Stimulated activated memory B cell treated with anti-CD40 and anti-IgM and Interleukin-4, amounts not matched to agents 10 μg/mL and 1 μg/mL and 100 μg/mL, for 72 hours (primary cell): ENCODE measurements around the gene GDF2.

Source experiments
- ATAC-seq: fragments of 150-1000 bp; cut with Tn5 transposase; 2 replicates; pipeline ENCODE4 v1.10.0; 2021
- H3K27ac Mint-ChIP-seq: one replicate; pipeline ENCODE4 v1.8.0; 2022; ENCODE audit warnings: mild to moderate bottlenecking, mixed read lengths
- H3K27me3 Mint-ChIP-seq: one replicate; pipeline ENCODE4 v1.8.0; 2022; ENCODE audit warnings: mixed read lengths
- H3K36me3 Mint-ChIP-seq: one replicate; pipeline ENCODE4 v1.8.0; 2022; ENCODE audit warnings: mixed read lengths
- H3K4me1 Mint-ChIP-seq: one replicate; pipeline ENCODE4 v1.8.0; 2022; ENCODE audit warnings: mixed read lengths
- H3K4me3 Mint-ChIP-seq: one replicate; pipeline ENCODE4 v1.8.0; 2022; ENCODE audit warnings: mild to moderate bottlenecking, moderate library complexity, mixed read lengths
- H3K9me3 Mint-ChIP-seq: one replicate; pipeline ENCODE4 v1.8.0; 2022; ENCODE audit warnings: mixed read lengths

The GDF2 gene

DNA sequence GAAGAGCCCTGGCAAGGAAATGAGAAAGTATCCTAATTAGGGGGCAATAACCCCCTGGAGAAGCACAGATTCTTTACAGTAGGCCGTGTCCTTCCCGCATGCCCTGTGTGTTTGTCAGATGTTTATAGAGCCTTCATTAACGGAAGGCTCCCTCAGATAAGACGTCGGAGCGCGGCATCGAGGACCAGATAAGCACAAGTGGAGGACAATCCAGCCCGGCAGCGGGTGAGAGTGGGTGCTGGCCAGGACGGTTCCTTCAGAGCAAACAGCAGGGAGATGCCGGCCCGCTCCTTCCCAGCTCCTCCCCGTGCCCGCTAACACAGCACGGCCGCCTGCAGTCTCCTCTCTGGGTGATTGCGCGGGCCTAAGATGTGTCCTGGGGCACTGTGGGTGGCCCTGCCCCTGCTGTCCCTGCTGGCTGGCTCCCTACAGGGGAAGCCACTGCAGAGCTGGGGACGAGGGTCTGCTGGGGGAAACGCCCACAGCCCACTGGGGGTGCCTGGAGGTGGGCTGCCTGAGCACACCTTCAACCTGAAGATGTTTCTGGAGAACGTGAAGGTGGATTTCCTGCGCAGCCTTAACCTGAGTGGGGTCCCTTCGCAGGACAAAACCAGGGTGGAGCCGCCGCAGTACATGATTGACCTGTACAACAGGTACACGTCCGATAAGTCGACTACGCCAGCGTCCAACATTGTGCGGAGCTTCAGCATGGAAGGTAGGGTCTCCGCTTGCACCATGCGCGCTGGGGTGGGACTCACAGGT is at the start of gene GDF2:
TSS of gene GDF2 (plus strand) at position 155 of the 762 bp plus-strand sequence. CDS start at position 370, 215 bp downstream.
- H3K9me3 Mint-ChIP-seq: peaks cover under 1% of the 10 kb centered on the region
- H3K36me3 Mint-ChIP-seq: no peaks in the 10 kb centered on the region
- ATAC-seq: no peak
- no peaks in the 10 kb centered on the region for H3K4me1 Mint-ChIP-seq
- H3K27me3 Mint-ChIP-seq: peaks cover 54% of the 10 kb centered on the region
- H3K4me3 Mint-ChIP-seq: no peak within 1 kb of the TSS
- no peak within 1 kb of the TSS for H3K27ac Mint-ChIP-seq

- no peak overlapping the region for H3K4me3 Mint-ChIP-seq
- H3K27me3 Mint-ChIP-seq: peaks cover 39% of the 10 kb centered on the region
- ATAC-seq: no peak
- H3K36me3 Mint-ChIP-seq: no peaks in the 10 kb centered on the region
- H3K9me3 Mint-ChIP-seq: peaks cover 5% of the 10 kb centered on the region
- no peak overlapping the region for H3K27ac Mint-ChIP-seq
- H3K4me1 Mint-ChIP-seq: no peaks in the 10 kb centered on the region
Observed at GRCh38 chr10:47276071-47276470, 46.2 kb upstream of the GDF2 start.

GRCh38 chr10:47276576-47277351 is 45.5 kb upstream of the GDF2 start:
- peaks cover 5% of the 10 kb centered on the region for H3K9me3 Mint-ChIP-seq
- no peak overlapping the region for H3K27ac Mint-ChIP-seq
- no peaks in the 10 kb centered on the region for H3K4me1 Mint-ChIP-seq
- peak; percentile 43 for ATAC-seq
- H3K36me3 Mint-ChIP-seq: no peaks in the 10 kb centered on the region
- peaks cover 39% of the 10 kb centered on the region for H3K27me3 Mint-ChIP-seq
- no peak overlapping the region for H3K4me3 Mint-ChIP-seq

- H3K4me3 Mint-ChIP-seq: no peak overlapping the region
- no peak for ATAC-seq
- no peaks in the 10 kb centered on the region for H3K36me3 Mint-ChIP-seq
- H3K9me3 Mint-ChIP-seq: peaks cover 5% of the 10 kb centered on the region
- peaks cover 47% of the 10 kb centered on the region for H3K27me3 Mint-ChIP-seq
- peaks cover 5% of the 10 kb centered on the region for H3K4me1 Mint-ChIP-seq
- no peak overlapping the region for H3K27ac Mint-ChIP-seq
Observed at GRCh38 chr10:47277352-47278151, 44.7 kb upstream of the GDF2 start.

GRCh38 chr10:47278152-47278473 is 44.1 kb upstream of the GDF2 start:
- Mint-ChIP-seq H3K4me3 (no peak overlapping the region), H3K27me3 (peaks cover 49% of the 10 kb centered on the region), H3K4me1 (peaks cover 5% of the 10 kb centered on the region), H3K9me3 (peaks cover 5% of the 10 kb centered on the region), H3K27ac (no peak overlapping the region), H3K36me3 (no peaks in the 10 kb centered on the region)
- ATAC-seq: no peak

DNA sequence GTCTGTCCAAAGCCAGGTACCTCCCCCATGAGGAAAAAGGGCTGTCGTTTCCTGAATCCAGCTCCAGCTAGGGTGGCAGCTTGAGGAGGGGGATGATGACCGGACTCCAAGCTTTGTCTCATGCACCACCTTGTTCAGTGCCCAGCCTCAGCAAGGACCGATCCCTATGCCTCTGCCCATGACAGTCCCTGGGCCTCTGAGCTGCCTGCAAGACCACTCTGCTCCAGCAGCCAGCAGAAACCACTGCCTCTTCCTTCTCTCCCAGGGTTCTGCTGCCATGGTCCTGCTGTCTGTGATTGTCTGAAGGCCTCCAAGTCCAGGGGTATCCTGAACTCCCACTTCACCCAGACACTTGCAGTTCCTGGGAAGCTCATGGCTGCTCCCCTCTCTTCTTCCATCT is 43.5 kb upstream of the GDF2 start:
- ATAC-seq: no peak
- peaks cover 49% of the 10 kb centered on the region for H3K27me3 Mint-ChIP-seq
- no peak overlapping the region for H3K27ac Mint-ChIP-seq
- peaks cover 5% of the 10 kb centered on the region for H3K4me1 Mint-ChIP-seq
- H3K4me3 Mint-ChIP-seq: no peak overlapping the region
- H3K9me3 Mint-ChIP-seq: peaks cover under 1% of the 10 kb centered on the region
- no peaks in the 10 kb centered on the region for H3K36me3 Mint-ChIP-seq

GRCh38 chr10:47279276-47279675 is 43.0 kb upstream of the GDF2 start:
- Mint-ChIP-seq H3K27me3 (peaks cover 49% of the 10 kb centered on the region), H3K27ac (no peak overlapping the region), H3K4me3 (no peak overlapping the region), H3K36me3 (no peaks in the 10 kb centered on the region), H3K9me3 (no peaks in the 10 kb centered on the region), H3K4me1 (peaks cover 5% of the 10 kb centered on the region)
- no peak for ATAC-seq

DNA sequence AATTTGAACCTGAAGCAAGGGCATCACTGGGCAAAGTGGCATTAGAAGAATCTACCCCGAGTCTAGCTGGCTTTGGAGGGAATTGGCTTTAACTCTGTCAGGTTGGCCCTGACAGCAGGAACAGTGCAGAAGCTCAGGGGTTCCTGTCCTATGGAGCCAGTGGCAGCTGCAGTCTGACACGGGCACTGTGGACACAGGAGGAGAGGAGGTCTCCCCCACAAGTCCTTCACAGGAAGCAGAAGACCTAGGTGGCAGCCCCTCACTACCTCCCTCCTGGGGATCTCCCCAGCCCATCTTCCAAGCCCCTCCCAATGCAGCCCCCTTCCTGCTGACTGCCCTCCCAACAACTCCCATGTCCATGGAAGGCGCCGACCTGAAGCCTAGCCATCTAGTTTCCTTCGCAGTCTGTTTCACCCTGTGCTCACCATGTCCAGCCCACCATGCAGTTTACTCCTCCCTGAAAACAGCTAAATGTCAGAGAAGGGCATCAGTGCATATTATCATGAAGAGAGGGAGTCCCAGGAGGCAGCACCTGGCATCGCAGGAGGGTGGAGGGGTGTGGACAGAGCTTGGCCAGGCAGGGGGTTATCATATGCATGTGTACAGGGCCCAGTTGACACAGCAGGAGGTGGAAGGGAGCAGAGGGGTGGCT is 40.1 kb upstream of the GDF2 start:
- Mint-ChIP-seq H3K4me1 (peaks cover 23% of the 10 kb centered on the region), H3K27ac (no peak overlapping the region), H3K4me3 (no peak overlapping the region), H3K9me3 (no peaks in the 10 kb centered on the region), H3K36me3 (no peaks in the 10 kb centered on the region), H3K27me3 (peaks cover 24% of the 10 kb centered on the region)
- ATAC-seq: peak; percentile 22

GRCh38 chr10:47282657-47283018 is 39.6 kb upstream of the GDF2 start:
- H3K36me3 Mint-ChIP-seq: no peaks in the 10 kb centered on the region
- H3K27me3 Mint-ChIP-seq: peaks cover 20% of the 10 kb centered on the region
- no peak overlapping the region for H3K4me3 Mint-ChIP-seq
- no peak overlapping the region for H3K27ac Mint-ChIP-seq
- no peaks in the 10 kb centered on the region for H3K9me3 Mint-ChIP-seq
- ATAC-seq: no peak
- peaks cover 23% of the 10 kb centered on the region for H3K4me1 Mint-ChIP-seq

GRCh38 chr10:47283101-47283630 is 39.1 kb upstream of the GDF2 start:
- Mint-ChIP-seq H3K4me3 (no peak overlapping the region), H3K4me1 (peaks cover 23% of the 10 kb centered on the region), H3K36me3 (no peaks in the 10 kb centered on the region)

DNA sequence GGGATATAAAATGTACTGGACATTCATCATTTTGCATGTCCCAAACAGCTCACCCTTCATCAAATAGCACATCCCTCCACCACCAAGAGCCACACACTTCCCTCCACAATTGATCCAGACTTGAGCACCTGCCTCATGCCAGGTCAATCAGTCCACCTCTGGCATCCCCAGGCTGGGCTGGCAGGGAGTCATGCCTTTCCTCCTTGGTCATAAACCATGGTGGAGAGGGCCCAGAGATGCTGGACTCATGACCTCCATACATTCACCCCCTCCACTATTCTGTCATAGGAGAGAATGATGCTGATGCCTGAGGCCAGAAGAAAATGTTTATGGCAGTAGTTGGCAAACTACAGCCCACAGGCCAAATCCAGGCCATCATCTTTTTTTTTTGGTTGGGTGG is 38.4 kb upstream of the GDF2 start:
- Mint-ChIP-seq H3K4me3 (no peak overlapping the region), H3K27ac (no peak overlapping the region), H3K4me1 (peaks cover 23% of the 10 kb centered on the region), H3K36me3 (no peaks in the 10 kb centered on the region), H3K9me3 (no peaks in the 10 kb centered on the region), H3K27me3 (peaks cover 16% of the 10 kb centered on the region)
- ATAC-seq: no peak

More at GRCh38 chr10:47283101-47283630, 39.1 kb upstream of the GDF2 start:
- Mint-ChIP-seq H3K27me3 (peaks cover 20% of the 10 kb centered on the region), H3K9me3 (no peaks in the 10 kb centered on the region), H3K27ac (no peak overlapping the region)
- ATAC-seq: no peak

GRCh38 chr10:47285381-47286115 is 36.7 kb upstream of the GDF2 start:
- no peak for ATAC-seq
- H3K4me1 Mint-ChIP-seq: peaks cover 23% of the 10 kb centered on the region
- peak overlapping the region; percentile 3 for H3K27ac Mint-ChIP-seq
- no peaks in the 10 kb centered on the region for H3K36me3 Mint-ChIP-seq
- H3K9me3 Mint-ChIP-seq: no peaks in the 10 kb centered on the region
- H3K4me3 Mint-ChIP-seq: no peak overlapping the region
- peaks cover 10% of the 10 kb centered on the region for H3K27me3 Mint-ChIP-seq

- Mint-ChIP-seq H3K4me3 (no peak overlapping the region), H3K9me3 (no peaks in the 10 kb centered on the region), H3K36me3 (no peaks in the 10 kb centered on the region), H3K4me1 (peaks cover 23% of the 10 kb centered on the region), H3K27ac (peak overlapping the region; percentile 3), H3K27me3 (peaks cover 10% of the 10 kb centered on the region)
- ATAC-seq: no peak
Observed at GRCh38 chr10:47286116-47286505, 36.1 kb upstream of the GDF2 start.

DNA sequence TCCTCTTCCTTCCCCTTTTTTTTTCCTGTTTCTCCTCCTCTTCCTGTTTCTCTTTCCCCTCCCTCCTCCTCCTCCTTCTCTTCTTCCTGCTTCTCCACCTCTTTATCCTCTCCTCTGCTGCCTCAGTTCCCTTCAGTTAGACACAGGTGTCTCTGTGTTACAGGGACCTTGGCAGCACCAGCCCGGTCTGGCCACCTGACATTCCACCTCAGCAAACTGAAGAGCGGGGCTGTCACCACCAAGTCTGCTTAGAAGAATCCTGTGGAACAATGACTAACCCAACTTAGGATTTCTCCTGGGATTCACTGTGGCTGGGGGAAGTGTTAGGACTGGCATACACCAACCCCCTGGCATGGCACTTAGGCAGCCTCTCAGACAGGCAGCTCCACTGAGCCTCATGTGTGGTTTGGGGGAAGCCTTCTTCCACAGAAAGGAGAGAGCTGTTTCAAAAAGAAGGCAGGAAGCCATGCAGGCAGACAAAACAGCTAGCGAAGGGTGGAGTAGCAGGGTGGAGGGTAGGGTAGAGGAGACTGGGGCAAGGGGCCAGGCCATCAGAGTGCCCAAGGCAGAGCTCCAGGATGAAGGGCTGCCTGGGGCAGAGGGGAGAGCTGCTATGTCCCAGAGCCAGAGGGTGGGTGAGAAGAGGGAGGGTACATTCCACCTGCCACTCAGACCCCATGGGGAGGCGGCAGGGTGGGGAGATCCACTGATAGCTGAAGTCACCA is 35.5 kb upstream of the GDF2 start:
- Mint-ChIP-seq H3K4me3 (no peak overlapping the region), H3K27me3 (peaks cover 10% of the 10 kb centered on the region), H3K4me1 (peaks cover 23% of the 10 kb centered on the region), H3K36me3 (no peaks in the 10 kb centered on the region), H3K9me3 (no peaks in the 10 kb centered on the region), H3K27ac (no peak overlapping the region)
- no peak for ATAC-seq
